Measurements from ENCODE around the gene C1orf141. TPM values are rescaled to one million over a fixed set of nuclear protein-coding genes. Genes with fewer than 3 reads are reported as not detected.
"Not testable (repeated sequence)": the region's sequence is repeated elsewhere in the genome, so short reads cannot be mapped to it uniquely, and the experiment has no call there.

The C1orf141 gene
- total RNA-seq, 6 experiments from 2014 or later = not detected

DNA sequence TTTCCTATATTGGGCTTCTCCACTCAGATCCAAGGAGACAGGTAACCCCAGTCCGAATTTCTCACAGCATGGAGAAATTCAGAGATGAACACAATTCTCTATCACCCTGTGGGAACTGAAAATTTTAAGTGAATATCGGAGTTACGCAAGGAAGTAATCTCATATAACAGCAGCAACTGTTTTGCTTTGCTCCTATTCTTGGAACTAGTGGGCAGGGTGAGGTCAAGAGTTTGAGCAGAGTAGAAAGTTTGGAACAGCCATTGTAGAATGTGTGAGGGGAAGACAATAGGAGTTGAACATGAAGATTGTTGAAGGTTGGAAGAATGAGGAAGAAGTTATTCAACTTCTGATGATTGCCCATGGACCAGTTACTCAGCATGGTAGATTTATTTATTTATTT is 56.5 kb downstream of the C1orf141 start:
- Mint-ChIP-seq H3K27me3 (ENCODE audit: insufficient read depth) (no peaks in the 10 kb centered on the region), H3K36me3 (ENCODE audit: low read depth) (no peaks in the 10 kb centered on the region)

DNA sequence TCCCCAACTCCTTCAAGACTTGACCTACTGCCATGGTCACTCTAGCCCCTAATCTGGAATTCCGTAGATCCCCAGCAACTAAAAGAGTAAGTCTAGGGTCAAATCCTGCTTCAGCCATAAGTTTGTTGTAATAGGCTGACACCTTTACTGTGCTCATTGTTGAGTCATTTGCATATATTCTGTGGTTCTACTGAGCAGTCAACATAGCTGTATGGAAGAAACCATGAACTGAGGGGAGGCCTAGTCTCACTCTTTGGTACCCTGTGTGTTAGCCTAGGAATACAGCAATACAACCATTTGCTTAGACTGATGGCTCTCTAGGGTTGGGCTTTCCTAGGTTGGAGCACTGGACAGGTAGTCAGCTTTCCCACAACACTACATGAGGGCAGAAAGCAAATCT is 57.2 kb downstream of the C1orf141 start:
- Mint-ChIP-seq H3K27ac (no peak overlapping the region), H3K36me3 (ENCODE audit: low read depth) (0 out of 2 replicates have a peak, but pooled peaks cover 3% of the 10 kb centered on the region), H3K9me3 (no peaks in the 10 kb centered on the region; the same call in 1 of the 2 replicates), H3K4me3 (no peak overlapping the region), H3K4me1 (ENCODE audit: low read depth) (no peaks in the 10 kb centered on the region), H3K27me3 (ENCODE audit: insufficient read depth) (peaks cover 3% of the 10 kb centered on the region; the same call in 1 of the 2 replicates)
- TF ChIP-seq, protein P1, sequence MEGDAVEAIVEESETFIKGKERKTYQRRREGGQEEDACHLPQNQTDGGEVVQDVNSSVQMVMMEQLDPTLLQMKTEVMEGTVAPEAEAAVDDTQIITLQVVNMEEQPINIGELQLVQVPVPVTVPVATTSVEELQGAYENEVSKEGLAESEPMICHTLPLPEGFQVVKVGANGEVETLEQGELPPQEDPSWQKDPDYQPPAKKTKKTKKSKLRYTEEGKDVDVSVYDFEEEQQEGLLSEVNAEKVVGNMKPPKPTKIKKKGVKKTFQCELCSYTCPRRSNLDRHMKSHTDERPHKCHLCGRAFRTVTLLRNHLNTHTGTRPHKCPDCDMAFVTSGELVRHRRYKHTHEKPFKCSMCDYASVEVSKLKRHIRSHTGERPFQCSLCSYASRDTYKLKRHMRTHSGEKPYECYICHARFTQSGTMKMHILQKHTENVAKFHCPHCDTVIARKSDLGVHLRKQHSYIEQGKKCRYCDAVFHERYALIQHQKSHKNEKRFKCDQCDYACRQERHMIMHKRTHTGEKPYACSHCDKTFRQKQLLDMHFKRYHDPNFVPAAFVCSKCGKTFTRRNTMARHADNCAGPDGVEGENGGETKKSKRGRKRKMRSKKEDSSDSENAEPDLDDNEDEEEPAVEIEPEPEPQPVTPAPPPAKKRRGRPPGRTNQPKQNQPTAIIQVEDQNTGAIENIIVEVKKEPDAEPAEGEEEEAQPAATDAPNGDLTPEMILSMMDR (IDR thresholded peaks at IDR 0.05) = no peak
- DNase-seq = no peak

More for the DNA sequence above, 56.5 kb downstream of the C1orf141 start:
- no peak for DNase-seq
- no peak overlapping the region for H3K4me3 Mint-ChIP-seq
- no peaks in the 10 kb centered on the region for H3K9me3 Mint-ChIP-seq
- no peak overlapping the region for H3K27ac Mint-ChIP-seq
- no peaks in the 10 kb centered on the region for H3K4me1 Mint-ChIP-seq (ENCODE audit: low read depth)
- TF ChIP-seq, protein P1 (IDR thresholded peaks at IDR 0.05) = no peak

DNA sequence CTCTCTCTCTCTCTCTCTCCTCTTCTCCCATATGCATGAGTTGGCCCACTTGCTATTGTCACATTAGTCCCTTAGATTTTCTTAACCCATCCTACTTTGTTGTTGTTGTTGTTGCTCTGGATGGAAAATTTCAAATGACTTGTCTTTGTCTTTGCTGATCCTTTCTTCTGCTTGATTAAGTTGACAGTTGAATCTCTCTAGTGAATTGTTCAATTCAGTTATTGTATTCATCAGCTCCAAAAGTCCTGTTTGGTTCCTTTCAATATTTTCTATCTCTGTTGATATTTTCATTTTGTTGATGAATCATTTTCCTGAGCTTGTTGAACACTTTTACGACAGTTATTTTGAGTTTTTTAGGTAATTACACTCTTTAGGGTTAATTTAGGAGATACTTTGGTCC is 62.0 kb downstream of the C1orf141 start:
- H3K4me1 Mint-ChIP-seq (ENCODE audit: low read depth) = no peaks in the 10 kb centered on the region
- H3K36me3 Mint-ChIP-seq (ENCODE audit: low read depth) = peaks cover 9% of the 10 kb centered on the region
- TF ChIP-seq, protein P1 (IDR thresholded peaks at IDR 0.05) = no peak
- peaks cover 6% of the 10 kb centered on the region for H3K27me3 Mint-ChIP-seq (ENCODE audit: insufficient read depth)
- no peak overlapping the region for H3K4me3 Mint-ChIP-seq
- H3K9me3 Mint-ChIP-seq = peaks cover 11% of the 10 kb centered on the region
- H3K27ac Mint-ChIP-seq = no peak overlapping the region
- DNase-seq = no peak

DNA sequence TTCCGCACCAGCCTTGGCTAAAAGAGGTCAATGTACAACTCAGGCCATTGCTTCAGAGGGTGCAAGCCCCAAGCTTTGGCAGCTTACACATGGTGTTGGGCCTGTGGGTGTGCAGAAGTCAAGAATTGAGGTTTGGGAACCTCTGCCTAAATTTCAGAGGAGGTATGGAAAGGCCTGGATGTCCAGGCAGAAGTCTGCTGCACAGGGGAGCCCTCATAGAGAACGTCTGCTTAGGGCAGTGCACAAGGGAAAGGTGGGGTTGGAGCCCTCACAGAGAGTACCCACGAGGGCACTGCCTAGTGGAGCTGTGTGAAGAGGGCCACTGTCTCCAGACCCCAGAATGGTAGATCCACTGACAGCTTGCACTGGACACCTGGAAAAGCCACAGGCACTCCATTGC is 67.1 kb downstream of the C1orf141 start:
- not testable (repeated sequence) for H3K4me3 Mint-ChIP-seq; H3K4me1 Mint-ChIP-seq (ENCODE audit: low read depth); H3K27me3 Mint-ChIP-seq (ENCODE audit: insufficient read depth); DNase-seq; H3K27ac Mint-ChIP-seq
- Mint-ChIP-seq H3K9me3 (peaks cover 23% of the 10 kb centered on the region), H3K36me3 (ENCODE audit: low read depth) (peaks cover 17% of the 10 kb centered on the region)

DNA sequence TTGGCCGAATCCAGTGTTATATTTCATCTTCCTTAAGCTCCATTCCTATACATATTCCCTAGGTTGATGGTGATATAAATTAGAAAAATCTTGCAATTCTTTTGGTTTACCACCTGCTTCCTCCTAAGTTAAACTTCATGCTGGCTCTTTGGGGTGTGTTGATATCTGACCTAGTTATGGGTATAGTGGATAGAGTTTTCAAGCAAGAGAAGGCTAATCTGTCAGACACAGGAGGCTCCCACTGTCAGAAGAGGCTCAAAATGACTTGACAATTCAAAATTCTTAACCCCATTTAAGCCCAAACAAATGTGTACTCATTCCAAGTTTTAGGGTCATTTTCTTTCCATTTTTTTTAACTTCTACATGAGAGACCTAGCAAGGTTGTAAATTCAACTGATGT is 72.4 kb downstream of the C1orf141 start:
- Mint-ChIP-seq H3K9me3 (peaks cover 8% of the 10 kb centered on the region), H3K4me3 (no peak overlapping the region), H3K36me3 (ENCODE audit: low read depth) (peaks cover 7% of the 10 kb centered on the region), H3K27ac (no peak overlapping the region), H3K4me1 (ENCODE audit: low read depth) (peaks cover 46% of the 10 kb centered on the region), H3K27me3 (ENCODE audit: insufficient read depth) (peaks cover 4% of the 10 kb centered on the region; the same call in 1 of the 2 replicates)
- TF ChIP-seq, protein P1 (IDR thresholded peaks at IDR 0.05) = no peak
- no peak for DNase-seq

DNA sequence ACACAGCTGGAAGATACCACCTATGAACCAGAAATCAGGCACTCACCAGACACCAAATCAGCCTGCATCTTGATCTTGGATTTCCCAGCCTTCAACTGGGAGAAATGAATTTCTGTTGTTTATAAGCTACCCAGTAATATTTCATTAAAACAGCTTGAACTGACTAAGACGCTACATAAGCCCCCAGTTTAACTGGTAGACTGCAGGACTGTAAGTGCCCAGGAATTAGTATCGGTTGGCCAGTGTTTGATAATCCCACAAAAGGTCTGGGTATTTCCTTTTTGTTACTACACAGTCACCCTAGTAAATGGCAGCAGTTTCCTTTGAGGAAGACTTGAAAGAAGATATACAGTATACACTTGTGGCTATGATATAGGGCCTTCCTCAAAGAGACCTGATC is 73.5 kb downstream of the C1orf141 start:
- no peak for DNase-seq
- Mint-ChIP-seq H3K27ac (peak overlapping the region; percentile 80), H3K27me3 (ENCODE audit: insufficient read depth) (no peaks in the 10 kb centered on the region; the same call in 1 of the 2 replicates), H3K36me3 (ENCODE audit: low read depth) (no peaks in the 10 kb centered on the region), H3K4me3 (no peak overlapping the region), H3K4me1 (ENCODE audit: low read depth) (peaks cover 46% of the 10 kb centered on the region), H3K9me3 (no peaks in the 10 kb centered on the region)
- TF ChIP-seq, protein P1 (IDR thresholded peaks at IDR 0.05) = no peak
